Pancreas (tissue), 10 donors: ENCODE measurements around the gene CEACAM8. TPM values are rescaled to one million over a fixed set of nuclear protein-coding genes. Genes with fewer than 3 reads are reported as not detected.

ENCODE experiments used
- ATAC-seq, 4 donors: fragments of 200-7000 bp; cut with Tn5 transposase; one replicate each; pipeline versions ENCODE4 v1.8.0 to v1.9.1; 2020; ENCODE audit warnings: mild to moderate bottlenecking in 4 of 4, moderate library complexity in 4 of 4
- DNase-seq, 6 donors: peaks; one replicate each; pipeline ENCODE4 v3.0.0-alpha.2; 2020
- FAIRE-seq: peaks from 2 replicates; lab custom pipeline; 2012; peaks lifted over from hg19 to GRCh38; lab: Jason Lieb, UNC
- H3K27ac ChIP-seq, 4 donors: fragments of 200-600 bp; sonication (generic); 1 replicate in 3 of 4; 2 replicates in 1 of 4; pipeline versions ENCODE4 v1.5.0 to v1.8.0; 2020
- H3K27me3 ChIP-seq, 4 donors: fragments of 200-600 bp; one replicate each; pipeline ENCODE4 v1.8.0; 2021
- H3K36me3 ChIP-seq, 3 donors: fragments of 200-600 bp; sonication (generic) in 1 of 3; one replicate each; pipeline versions ENCODE4 v1.5.0 to v1.8.0; 2020 to 2021
- H3K4me1 ChIP-seq, 3 donors: fragments of 200-600 bp; one replicate each; pipeline ENCODE4 v1.8.0; 2021
- H3K4me3 ChIP-seq, 4 donors: fragments of 200-600 bp; sonication (generic) in 2 of 4; one replicate each; pipeline versions ENCODE4 v1.5.0 to v1.8.0; 2020 to 2021
- H3K9me3 ChIP-seq, 4 donors: fragments of 200-600 bp; one replicate each; pipeline ENCODE4 v1.8.0; 2021
- CTCF ChIP-seq, 4 donors: fragments of 200-600 bp; sonication (generic) in 3 of 4; IDR thresholded peaks; one replicate each; pipeline versions ENCODE4 v1.5.0 to v1.8.0; 2021; ENCODE audit warnings: antibody characterized with exemption in 4 of 4
- WGBS, 2 donors: extraction: QIAGEN DNeasy Blood & Tissue Kit; methylation state at CpG; one replicate each; pipeline ENCODE4 v1.1.7; 2013; 5-methylcytosine and 5-hydroxymethylcytosine counted together
- intact Hi-C, 3 donors: fragments of 100-400 bp; cut with DNase I; formaldehyde crosslinking; loops; one replicate each; pipeline versions ENCODE4 v1.11.1 to v1.14.2; 2022
- polyA plus RNA-seq, 2 donors: library from polyadenylated mRNA; stranded (reverse); fragments of 200-250 nt; gene quantifications; one replicate each; pipeline ENCODE4 v1.2.3, GENCODE V29; 2013
- total RNA-seq, 6 donors: library from RNA; stranded (reverse); fragmentation: NEBNext Ultra II Directional in 4 of 6; extraction: Animal tissue kit (Norgen Biotek cat#: 25700) in 4 of 6; gene quantifications; one replicate each; pipeline versions ENCODE4 v1.2.1 to v1.2.4, GENCODE V29; 2021 to 2023
- donor health status: healthy with polysubstance abuse.
- donor health status: DM: no; HTN: no; CAD: no; lungs with moderate emphysema.
- donor health status: DM: no; HTN: no; CAD: no.
- donor health status: control.
- donor health status: control.
- donor health status: Bipolar disorder and iron deficiency.
- donor health status: DM: yes; HTN: yes; CAD: no.
- donor health status: DM: no; HTN: no; CAD: no.
- donor health status: DM: no; HTN: no; CAD: no.
- donor health status: DM: yes; HTN: yes; CAD: no.

CEACAM8 gene
- total and polyA plus RNA-seq, 8 donors: not detected

DNA sequence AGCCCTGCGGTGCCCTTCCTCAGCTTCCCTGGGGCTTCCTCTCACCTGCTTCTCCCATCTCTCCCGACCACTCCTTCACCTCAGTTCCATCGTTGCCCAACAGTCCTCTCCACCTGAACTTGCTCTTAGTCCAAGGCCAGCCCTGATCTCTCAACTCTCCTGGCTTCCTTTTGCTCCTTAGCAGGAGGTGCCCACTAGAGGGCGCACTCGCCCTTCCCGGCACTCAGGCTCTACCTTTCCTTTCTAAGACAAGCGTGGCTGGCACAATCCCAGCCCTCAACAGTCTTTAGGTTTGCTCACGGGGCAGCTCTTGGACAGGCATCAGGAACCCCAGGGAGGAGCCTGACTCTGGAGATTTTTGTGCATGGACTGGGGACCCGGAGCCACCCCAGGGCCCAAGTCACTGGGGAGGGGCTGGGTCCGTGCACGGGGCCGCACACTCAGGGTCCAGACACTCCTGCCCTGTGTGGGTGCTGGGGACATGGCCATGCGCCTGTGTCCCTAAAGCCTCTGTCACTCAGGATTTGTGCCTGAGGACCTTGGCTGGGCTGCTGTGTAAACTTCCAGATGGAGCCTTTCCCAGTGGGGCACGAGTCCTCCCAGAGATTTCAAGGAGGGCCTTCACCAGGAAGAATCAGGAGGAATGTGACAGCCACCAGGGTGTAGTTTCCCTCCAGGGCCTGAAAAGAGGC lies 12.1 kb upstream of the CEACAM8 start:
- DNase-seq (peak; percentile 87 to 97 (median 94)), FAIRE-seq (no peak), ATAC-seq (peak; percentile 97 to 98 (median 97))
- peak; percentile 74 to 88 (median 82) for TF ChIP-seq CTCF (IDR thresholded peaks at IDR 0.05)
- H3K27me3 ChIP-seq: no peaks in the 10 kb centered on the region
- 14 to 16% methylated on average over 14 of the region's 14 CpGs for whole genome bisulfite sequencing, 2 donors
- H3K4me3 ChIP-seq: no peak overlapping the region
- H3K27ac ChIP-seq: peak overlapping the region in 3 of 4 donors; percentile 19 to 46 (median 44)
- intact Hi-C loops: no loop called here
- no peaks in the 10 kb centered on the region for H3K9me3 ChIP-seq
- H3K4me1 ChIP-seq: peaks cover 0 to 8% (median 6%) of the 10 kb centered on the region in 3 donors
- H3K36me3 ChIP-seq: no peaks in the 10 kb centered on the region

DNA sequence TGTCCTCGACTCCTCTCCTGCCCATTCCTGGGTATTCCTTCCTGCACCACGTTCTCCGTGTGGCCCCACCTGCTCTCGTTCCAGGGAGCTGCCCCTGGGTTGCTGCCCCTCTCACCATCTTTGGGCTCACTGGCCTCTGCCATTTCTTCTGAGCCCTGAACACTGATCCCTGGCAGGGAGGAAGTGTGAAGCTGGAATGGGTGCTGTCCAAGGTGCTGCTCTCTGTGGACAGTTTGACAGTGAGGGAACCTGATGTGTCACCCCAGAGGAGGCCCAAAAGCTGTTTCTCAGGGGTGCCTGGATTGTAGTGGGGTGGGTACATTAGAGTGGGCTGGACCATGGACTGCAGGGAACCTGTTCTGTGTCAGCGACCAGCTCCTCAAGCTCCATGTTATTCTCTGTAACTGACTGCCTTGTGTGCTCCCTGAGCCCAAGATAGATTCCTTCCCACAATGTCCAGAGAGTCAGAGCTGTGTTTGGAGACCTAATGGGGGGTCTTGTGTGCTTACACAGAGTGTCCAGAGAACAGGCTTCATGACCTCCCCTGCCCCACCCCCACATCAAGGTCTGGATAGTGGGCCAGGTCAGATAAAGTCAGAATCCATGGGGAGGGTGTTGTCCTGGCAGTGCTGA lies 7.2 kb upstream of the CEACAM8 start:
- H3K27me3 ChIP-seq: no peaks in the 10 kb centered on the region
- FAIRE-seq (no peak), ATAC-seq (peak in 2 of 4 donors; percentile 40 to 43), DNase-seq (peak in 1 of 6 donors; percentile 20)
- no peak overlapping the region for H3K4me3 ChIP-seq
- no peak for TF ChIP-seq CTCF (IDR thresholded peaks at IDR 0.05)
- H3K9me3 ChIP-seq: no peaks in the 10 kb centered on the region
- WGBS, 2 donors: 22 to 24% methylated on average over 5 of the region's 5 CpGs
- H3K36me3 ChIP-seq: no peaks in the 10 kb centered on the region
- no peak overlapping the region for H3K27ac ChIP-seq
- intact Hi-C loops: no loop called here
- peaks cover 0 to 6% (median 3%) of the 10 kb centered on the region in 3 donors for H3K4me1 ChIP-seq

DNA sequence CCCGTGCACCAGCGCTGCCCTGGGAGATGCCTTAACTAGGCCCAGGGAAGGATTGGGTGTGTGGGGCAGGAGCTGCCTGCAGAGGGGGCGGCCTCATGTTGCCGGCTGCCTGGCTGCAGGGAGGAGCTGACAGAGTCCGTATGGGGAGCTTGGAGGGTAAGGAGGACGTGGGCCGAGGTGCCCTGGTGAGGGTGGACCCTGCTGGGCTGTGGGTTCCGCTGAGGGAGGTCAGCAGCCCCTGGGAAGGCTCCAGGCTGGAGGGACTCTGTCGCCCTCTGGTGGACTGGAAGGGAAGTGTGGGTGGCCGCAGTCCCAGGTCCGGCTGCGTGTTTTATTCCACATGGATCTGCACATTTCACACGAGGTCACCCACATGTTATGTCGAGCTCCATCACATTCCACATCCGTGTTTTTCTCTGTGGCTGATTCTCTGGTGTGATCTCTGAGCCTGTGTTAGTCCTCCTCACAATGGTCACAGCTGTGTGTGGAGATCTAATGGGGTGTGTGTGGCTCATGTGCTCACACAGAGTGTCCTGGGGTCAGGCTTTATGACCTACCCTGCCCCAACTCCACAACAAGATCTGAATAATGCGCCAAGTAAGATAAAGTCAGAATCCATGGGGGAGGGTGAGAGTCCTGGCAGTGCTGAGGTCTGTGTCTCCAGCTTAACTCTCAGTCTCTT lies 1.8 kb upstream of the CEACAM8 start:
- no peak for FAIRE-seq
- H3K9me3 ChIP-seq: no peaks in the 10 kb centered on the region

GRCh38 chr19:42595550-42596172 lies 937 bp upstream of the CEACAM8 start:
- H3K4me1 ChIP-seq: no peaks in the 10 kb centered on the region
- intact Hi-C loops: no loop called here
- FAIRE-seq (no peak), DNase-seq (no peak), ATAC-seq (peak in 1 of 4 donors; percentile 25)
- TF ChIP-seq CTCF (IDR thresholded peaks at IDR 0.05): no peak
- no peaks in the 10 kb centered on the region for H3K36me3 ChIP-seq
- no peaks in the 10 kb centered on the region for H3K27me3 ChIP-seq
- H3K27ac ChIP-seq: no peak overlapping the region
- H3K9me3 ChIP-seq: no peaks in the 10 kb centered on the region
- H3K4me3 ChIP-seq: no peak overlapping the region
- 60 to 76% methylated on average over 11 of the region's 11 CpGs for WGBS, 2 donors

More for the DNA sequence above, 1.8 kb upstream of the CEACAM8 start:
- Histone ChIP-seq H3K36me3 (no peaks in the 10 kb centered on the region), H3K27me3 (no peaks in the 10 kb centered on the region), H3K4me1 (no peaks in the 10 kb centered on the region), H3K27ac (no peak overlapping the region), H3K4me3 (no peak overlapping the region)
- intact Hi-C loops: no loop called here
- DNase-seq: peak in 4 of 6 donors; percentile 43 to 78 (median 58)
- TF ChIP-seq CTCF (IDR thresholded peaks at IDR 0.05): peak; percentile 90 to 96 (median 94)
- peak; percentile 48 to 87 (median 76) for ATAC-seq
- WGBS, 2 donors: 12 to 14% methylated on average over 16 of the region's 16 CpGs
